Activated T-cell treated with anti-CD3 and anti-CD28 coated beads for 4 hours (primary cell): ENCODE measurements around the gene FGF2.
"Not testable (repeated sequence)": the region's sequence is repeated elsewhere in the genome, so short reads cannot be mapped to it uniquely, and the experiment has no call there.

ENCODE experiments used
- DNase-seq: peaks from one replicate; pipeline ENCODE4 v3.0.0-alpha.2; 2020

The FGF2 gene

GRCh38 chr4:122826553-122827257 is at the start of gene FGF2:
FGF2 (plus strand) TSS chr4:122826831; CDS start chr4:122827175, 344 bp downstream.
- DNase-seq: no peak

DNA sequence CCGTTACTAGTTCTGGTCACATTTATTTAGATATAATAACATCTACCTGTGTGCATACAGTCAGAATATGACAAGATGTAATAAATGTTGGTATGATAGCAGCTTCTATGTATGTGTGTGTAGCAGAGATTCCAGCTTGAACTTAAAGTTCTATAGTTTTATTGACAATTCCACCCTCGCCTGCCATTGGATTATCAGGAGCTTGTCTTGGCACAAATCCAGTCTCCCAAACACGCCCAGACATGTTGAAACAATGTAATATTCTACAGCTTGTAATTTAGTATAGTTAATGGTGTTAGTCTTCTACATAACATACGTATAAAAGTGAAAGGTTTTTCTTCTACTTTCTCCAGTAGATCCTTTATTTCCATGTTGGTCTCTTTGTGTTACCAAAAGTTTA is 49.7 kb upstream of the FGF2 start:
- DNase-seq: no peak

DNA sequence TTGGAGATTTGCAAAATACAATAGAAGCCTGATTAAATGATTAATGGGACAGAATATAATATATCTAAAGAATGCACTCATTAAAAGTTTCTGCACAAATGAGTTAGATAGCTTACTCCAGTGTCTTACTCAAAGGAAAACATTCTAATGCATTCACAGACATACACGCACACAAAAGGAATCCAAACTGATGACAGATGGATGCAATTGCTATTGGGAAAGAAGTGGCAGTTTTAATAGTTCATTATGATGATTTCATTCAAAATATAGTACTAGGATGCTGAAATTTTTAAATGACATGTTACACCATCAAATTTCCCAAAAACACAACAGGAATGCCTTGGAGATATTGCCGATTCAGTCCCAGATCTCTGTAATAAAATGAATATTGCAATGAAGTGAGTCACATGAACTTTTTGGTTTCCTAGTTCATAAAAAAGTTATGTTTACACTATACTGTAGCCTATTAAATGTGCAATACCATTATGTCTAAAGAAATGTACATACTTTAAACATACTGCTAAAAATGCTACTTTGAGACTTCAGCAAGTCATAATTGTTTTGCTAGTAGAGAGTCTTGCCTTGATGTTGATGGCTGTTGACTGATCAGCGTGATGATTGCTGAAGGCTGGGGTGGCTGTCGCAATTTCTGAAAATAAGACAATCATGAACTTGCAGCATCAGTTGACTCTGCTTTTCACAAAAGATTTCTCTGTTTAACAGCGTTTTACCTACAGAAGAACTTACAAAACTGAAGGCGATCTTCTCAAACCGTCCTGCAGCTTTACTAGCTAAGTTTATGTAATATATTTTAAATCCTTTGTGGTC is 48.6 kb upstream of the FGF2 start:
- no peak for DNase-seq

DNA sequence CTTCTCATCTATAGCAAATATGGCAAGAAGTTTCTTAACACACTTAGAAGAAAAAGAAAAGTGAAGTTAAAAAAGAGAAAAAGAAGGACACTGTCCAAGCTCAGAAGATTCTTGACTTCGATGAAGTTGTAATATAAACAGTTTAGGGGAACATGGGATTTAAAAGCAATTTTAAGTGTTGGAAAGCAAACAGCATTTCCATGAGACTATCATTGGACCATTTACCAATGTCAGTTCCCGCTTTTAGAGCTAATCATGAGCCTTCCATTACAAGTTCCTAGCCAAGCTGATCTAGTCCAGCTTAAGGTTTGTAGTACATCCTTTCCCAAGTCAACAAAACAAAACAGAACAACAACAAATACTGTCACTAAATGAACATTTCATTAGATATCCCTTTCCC is 45.1 kb upstream of the FGF2 start:
- DNase-seq: no peak

DNA sequence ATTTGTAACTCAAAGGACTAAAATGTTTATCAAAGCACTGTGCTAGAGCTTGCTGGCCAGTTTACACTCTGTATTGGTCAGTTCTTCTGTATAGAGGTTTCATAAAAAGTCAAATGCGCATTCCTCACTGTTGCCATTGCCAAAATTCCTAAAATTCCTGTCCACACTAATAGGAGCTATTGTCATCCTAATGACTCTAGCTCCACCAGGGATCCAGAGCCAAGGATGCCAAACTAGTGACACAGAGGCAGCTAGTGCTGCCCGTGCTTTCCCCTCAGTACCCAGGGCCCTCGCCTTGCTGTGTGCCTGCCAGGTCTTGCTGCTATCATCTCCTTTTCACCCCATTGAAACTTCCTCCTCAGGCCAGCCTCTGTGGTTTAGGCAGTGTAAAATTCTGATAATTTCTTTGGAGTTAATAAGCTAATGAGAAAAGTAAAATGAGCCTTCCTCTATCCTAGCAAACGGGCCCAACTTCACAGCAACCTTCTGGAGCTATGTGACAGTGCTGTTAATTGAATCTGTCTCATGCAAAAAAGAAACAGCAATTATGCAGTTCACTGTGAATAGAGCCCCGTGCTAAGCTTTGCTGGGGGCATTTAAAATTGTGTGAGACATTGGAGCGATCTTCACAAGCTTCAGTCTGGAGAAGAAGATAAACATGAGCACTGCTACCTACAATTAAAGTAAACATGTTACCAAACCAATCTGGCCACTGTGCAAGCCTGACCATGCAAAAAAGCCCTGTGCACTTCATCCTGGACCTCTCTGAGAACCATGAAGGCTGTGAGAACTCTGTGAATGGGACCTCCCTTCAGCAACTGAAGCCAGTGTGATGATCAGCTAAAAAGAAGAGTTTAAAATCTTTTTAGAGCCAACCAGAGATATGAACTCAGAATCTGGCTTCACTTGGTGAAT is 43.1 kb upstream of the FGF2 start:
- no peak for DNase-seq

GRCh38 chr4:122784261-122784660 is 42.4 kb upstream of the FGF2 start:
- no peak for DNase-seq

DNA sequence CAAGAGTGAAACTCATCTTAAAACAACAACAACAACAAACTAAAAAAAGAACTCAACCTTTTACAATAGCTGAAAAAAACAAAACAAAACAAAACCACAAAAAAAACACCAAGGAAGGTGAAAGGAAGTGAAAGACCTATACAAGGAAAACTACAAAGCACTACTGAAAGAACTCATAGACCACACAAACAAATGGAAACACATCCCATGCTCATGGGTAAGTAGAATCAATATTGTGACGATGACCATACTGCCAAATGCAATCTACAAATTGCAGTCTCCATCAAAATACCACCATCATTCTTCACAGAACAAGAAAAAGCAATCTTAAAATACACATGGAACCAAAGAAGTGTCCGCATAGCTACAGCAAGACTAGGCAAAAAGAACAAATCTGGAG is 41.5 kb upstream of the FGF2 start:
- DNase-seq: no peak

- not testable (repeated sequence) for DNase-seq
Observed at GRCh38 chr4:122786296-122786695, 40.3 kb upstream of the FGF2 start.

- DNase-seq: not testable (repeated sequence)
Observed at GRCh38 chr4:122786920-122787319, 39.7 kb upstream of the FGF2 start.

DNA sequence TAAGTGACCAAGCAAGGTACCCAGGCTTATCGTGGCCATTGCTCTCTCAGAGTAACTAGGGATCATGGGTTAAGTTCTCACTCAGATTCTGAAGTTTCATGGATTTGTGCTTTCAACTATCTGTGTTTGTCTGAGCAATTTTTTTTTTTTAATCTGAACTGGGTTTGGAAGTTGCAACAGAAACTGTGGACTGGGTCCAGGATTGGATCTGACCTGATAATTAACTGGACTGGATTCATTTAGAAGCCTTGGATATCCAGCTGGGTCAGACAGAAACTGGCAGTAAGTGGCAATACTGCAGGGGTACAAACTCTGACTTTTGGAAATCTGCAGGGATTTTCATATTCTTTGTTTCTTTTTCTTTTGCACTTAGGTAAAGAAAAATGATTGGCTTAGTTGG is 38.7 kb upstream of the FGF2 start:
- no peak for DNase-seq

DNA sequence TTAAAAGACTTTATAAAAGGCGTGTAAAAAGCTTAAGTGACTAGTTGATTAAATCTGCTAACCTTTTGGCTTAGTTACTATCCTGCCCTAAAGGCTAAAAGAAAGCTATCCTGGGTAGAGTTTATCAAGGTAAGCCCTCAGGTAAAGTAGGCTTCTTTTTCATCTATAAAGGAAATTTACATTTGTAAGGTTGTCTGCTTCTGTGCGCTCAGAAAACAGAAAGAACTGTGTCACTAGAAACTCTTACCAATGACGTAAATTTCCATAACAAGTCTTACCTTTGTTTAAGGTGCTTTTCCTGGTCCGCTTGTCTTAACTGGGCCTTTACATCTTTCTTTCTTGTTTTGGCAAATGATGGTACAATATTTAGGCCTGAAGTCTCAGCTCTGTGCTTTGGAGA is 37.7 kb upstream of the FGF2 start:
- DNase-seq: no peak

DNA sequence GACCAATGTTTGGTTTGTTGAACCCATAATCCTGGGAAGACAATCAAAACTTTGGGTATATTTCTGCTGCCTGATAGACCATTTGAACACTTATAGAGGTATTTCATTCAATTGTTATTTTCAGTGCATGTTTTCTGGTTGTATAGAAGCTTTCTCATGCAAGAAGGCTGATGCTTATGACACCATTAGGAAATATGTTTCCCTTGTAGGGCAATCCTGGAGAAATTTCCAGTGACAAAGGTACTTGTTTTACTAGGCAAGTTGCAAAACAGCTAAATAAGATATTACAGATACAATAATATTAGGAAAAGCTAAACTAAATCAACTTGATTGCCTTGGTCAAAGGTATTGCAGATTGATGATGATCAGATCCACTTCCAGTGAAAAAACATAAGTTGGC is 32.8 kb upstream of the FGF2 start:
- DNase-seq: no peak

DNA sequence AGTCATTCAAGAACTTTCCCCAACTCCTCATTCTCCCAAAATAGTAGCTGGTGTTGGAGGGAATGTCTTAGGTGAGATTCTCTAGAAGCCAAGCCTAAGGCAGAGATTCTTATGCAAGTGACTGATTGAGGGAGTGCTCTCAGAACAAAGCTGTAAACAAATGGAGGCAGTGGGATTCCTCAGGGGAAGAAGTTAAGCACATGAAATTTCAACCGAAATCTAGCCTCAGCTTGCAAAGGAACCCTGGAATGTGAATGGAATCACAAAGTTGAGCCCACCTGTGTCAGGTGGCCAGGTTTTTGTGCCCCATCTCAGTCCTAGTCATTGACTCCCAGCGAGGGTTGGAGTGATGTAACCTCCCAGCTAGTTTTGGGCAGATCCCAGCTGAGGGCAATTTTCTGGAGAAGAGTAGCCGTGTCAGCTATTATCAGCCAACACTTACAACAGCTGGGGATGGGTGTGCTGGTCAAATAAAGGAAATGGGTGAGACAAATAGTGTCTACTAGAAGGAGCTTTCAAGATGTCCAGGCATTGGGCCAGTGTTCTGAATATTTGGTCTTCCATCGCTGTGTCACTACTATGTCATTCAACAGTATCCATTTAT is 29.7 kb upstream of the FGF2 start:
- no peak for DNase-seq

- no peak for DNase-seq
Observed at GRCh38 chr4:122797405-122798094, 29.1 kb upstream of the FGF2 start.

DNA sequence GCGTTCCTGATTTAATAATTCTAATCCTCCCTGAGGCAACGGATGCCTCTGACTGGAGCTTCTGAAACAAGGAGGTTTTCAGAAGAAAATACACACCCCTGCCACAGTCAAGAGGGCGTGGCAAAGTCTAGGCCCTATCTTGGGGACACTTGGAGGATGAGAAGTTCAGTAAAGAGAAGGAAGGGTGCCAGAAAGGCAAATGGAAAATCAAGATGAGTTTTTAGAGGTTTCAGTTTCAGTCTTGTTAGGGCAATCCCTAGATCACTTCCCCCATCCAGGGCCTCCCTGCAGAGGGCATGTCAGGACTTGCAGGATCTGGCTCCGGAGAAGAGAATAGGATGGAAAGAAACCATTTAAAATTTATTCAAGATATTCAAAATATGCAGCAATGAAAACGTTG is 28.5 kb upstream of the FGF2 start:
- DNase-seq: no peak

DNA sequence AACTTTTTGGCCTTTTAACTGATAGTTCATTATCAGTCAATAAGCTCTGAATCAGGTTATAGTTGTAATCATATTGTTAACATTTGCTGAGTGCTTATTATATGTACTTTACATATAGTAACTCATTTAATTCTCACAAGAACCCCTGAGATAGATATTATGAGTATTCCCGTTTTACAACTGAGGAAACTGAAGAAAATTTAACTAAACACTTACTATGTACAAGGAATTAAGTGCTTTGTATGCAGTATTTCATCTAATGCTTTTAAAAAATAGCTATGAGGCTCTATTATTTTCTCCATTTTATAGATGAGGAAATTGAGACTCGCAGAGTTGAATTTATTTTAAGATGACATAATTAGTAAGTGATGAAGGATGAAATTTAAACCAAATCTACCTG is 27.7 kb upstream of the FGF2 start:
- no peak for DNase-seq

GRCh38 chr4:122803788-122804208 is 22.8 kb upstream of the FGF2 start:
- no peak for DNase-seq

GRCh38 chr4:122806981-122807679 is 19.5 kb upstream of the FGF2 start:
- DNase-seq: no peak

DNA sequence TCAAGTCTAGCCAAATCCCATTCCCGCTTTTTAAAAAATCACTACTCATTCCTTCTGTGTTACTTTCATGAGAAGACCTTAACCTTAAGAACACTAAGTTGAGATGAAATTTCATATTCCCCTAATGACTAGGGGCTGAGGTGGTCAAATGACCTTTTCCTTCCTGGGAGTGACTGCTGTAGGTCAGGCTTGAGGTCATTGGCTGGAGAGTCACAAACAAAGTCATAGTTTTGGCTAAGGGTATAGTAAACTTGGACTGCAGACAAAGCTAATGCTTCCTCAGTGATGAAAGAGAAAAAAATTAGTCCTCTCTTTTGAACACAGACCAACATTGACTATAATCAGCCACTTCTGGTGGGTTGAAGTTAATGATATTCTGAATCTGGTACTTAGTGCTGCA is 16.0 kb upstream of the FGF2 start:
- DNase-seq: no peak

DNA sequence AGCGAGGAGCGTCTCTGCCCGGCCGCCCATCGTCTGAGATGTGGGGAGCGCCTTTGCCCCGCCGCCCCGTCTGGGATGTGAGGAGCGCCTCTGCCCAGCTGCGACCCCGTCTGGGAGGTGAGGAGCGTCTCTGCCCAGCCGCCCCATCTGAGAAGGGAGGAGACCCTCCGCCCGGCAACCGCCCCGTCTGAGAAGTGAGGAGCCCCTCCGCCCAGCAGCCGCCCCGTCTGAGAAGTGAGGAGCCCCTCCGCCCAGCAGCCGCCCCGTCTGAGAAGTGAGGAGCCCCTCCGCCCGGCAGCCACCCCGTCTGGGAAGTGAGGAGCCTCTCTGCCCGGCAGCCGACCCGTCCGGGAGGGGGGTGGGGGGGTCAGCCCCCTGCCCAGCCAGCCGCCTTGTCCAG is 14.8 kb upstream of the FGF2 start:
- not testable (repeated sequence) for DNase-seq

- DNase-seq: not testable (repeated sequence)
Observed at GRCh38 chr4:122812823-122813222, 13.8 kb upstream of the FGF2 start.

- no peak for DNase-seq
Observed at GRCh38 chr4:122814426-122814825, 12.2 kb upstream of the FGF2 start.
